GM12873 (cell line): Measurements from ENCODE around the gene DNAI7.

Experiments
- TF ChIP-seq, protein P1 (sequence below): IDR thresholded peaks from 2 replicates; pipeline ENCODE4 v1.5.1; 2012; ENCODE audit warnings: low read depth, mild to moderate bottlenecking, moderate library complexity, low read length, control low read depth; ENCODE audit not compliant: insufficient read depth; ENCODE audit errors: missing control alignments

DNAI7 gene

GRCh38 chr12:25102402-25102801 lies 92.6 kb downstream of the DNAI7 start:
- TF ChIP-seq, protein P1, sequence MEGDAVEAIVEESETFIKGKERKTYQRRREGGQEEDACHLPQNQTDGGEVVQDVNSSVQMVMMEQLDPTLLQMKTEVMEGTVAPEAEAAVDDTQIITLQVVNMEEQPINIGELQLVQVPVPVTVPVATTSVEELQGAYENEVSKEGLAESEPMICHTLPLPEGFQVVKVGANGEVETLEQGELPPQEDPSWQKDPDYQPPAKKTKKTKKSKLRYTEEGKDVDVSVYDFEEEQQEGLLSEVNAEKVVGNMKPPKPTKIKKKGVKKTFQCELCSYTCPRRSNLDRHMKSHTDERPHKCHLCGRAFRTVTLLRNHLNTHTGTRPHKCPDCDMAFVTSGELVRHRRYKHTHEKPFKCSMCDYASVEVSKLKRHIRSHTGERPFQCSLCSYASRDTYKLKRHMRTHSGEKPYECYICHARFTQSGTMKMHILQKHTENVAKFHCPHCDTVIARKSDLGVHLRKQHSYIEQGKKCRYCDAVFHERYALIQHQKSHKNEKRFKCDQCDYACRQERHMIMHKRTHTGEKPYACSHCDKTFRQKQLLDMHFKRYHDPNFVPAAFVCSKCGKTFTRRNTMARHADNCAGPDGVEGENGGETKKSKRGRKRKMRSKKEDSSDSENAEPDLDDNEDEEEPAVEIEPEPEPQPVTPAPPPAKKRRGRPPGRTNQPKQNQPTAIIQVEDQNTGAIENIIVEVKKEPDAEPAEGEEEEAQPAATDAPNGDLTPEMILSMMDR, result no peak

DNA sequence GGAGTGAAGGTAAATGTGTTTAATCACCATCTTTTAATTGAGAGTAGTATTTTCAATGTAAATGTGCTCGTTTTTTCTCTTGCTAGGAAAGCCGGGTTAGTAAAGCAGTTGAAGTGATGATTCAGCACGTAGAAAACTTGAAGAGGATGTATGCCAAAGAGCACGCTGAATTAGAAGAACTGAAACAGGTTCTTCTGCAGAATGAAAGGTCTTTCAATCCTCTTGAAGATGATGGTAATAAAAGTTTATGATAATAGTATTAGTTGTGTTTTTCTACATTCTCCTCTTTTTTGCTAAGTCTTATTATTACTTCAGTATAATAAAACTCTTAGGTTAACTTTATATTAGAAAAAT lies 93.9 kb downstream of the DNAI7 start:
- TF ChIP-seq, protein P1, result no peak

DNA sequence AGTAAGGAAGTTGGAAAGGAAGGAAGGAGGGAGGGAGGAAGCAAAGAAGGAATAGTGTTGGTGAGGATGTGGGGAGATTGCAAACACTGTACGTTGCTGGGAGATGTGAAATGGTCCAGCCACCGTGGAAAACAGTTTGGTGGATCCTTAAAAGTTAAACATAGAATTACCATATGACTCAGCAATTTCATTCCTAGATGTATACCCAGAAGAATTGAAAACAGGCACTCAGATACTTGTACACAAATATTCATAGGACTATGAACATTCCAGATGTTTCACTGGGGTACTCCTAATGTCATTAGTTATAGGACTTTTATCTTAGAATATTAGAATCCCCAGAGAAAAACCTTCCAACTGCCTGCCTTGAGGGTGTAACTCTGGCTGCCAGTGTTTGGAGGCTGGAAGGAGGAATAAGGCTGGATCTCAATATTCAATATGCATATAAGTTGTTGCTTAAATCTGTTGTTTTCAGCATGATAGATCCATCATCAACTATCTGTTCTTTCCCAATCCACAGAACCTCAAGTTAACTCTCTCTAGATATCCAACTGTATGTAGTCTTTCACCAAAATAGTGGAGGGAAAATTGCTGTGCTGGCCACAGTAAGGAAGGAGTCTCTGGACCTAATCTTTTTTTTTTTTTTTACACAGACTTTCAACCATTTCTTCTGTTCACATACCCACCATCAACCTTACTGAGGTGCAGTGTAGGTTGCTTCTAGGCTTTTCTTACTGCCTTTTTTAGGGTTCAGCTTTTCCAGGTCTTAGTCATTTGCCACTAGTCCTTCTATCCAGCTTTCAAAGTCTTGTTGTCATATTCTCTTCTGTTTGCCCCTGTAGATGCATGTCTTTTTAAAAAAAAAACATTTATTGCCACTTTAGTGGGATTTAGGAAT lies 94.5 kb downstream of the DNAI7 start:
- TF ChIP-seq, protein P1, result no peak

DNA sequence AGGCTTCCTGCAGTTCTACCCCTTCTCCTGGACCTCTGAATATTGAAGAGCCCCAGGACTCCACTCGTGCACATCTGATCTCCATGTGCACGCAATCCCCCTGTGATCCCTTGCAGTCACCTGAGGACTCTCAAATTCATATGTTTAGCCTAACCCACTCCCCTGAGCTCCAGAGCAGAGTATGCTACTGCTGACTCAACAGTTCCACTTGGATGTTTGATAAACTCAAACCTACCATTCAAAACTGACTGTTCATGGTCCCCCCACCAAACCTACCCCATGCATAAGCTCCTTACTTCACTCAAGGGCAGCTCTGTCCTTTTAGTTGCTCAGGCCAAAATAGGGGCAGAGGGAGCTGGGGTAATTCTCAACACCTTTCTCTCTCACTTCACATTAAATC lies 96.0 kb downstream of the DNAI7 start:
- TF ChIP-seq, protein P1, result no peak

DNA sequence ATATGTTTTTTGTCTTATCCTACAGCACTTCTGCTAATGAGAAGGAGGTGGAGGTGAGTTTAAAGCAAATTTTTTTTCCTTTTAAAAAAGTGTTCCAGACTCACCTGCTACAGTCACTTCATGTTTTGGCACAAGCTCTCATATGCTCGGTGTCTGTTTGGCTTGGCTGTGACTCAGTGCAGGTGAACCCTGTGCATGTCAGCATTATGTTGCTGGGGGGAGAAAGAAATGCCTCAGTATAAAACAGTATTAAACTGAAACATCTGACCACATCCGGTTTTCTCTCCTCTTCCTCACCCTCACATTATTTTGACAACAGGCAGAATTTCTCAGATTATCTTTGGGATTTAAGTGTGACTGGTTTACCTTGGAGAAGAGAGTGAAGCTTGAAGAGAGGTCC lies 105.2 kb downstream of the DNAI7 start:
- TF ChIP-seq, protein P1, result no peak

DNA sequence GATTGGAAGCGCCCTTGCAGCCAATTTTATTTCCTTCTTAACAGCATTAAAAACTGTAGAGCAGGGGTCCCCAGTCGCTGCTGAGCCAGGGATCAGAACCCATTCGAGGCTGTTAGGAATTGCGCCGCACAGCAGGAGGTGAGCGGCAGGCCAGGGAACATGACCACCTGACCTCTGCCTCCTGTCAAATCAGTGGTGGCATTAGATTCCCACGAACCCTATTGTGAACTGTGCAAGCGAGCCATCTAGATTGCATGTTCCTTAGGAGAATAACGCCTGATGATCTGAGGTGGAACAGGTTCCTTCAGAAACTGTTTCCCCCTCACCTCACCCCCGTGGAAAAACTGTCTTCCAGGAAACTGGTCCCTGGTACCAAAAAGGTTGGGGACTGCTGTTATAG lies 107.4 kb downstream of the DNAI7 start:
- TF ChIP-seq, protein P1, result no peak

GRCh38 chr12:25084816-25085215 lies 110.1 kb downstream of the DNAI7 start:
- TF ChIP-seq, protein P1, result no peak
